ENCODE results near the gene BCO2.

BCO2 gene

DNA sequence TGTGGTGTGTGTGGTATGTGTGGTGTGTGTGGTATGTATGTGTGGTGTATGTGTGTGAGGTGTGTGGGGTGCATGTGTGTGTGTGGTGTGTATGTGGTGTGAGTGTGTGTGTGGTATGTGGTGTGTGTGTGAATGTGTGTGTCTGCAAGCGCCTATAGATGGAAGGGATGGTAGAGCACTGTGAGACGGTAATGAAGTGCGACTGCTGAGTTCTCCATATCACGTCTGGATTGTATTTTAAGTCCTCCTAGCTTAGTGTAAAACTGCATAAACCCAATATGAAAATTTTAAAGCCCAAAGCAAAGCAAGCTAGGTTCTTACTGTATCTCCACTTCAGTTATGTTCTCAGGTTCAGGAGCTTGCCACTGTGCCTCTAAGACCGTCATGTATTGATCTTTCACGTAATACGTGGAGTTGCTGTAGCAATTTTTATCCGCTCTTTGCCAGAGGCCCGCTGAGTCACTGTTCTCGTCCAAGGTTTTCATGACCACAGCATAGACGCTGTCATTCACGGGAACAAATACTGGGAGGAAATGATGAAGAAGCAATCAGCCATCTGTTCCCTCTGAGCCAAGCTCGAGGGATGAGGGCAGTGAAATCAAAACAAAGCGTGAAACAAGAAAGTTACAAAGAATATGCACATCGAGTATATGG, 79.9 kb downstream of the BCO2 start:
- peak; percentile 21 for DNase-seq

- DNase-seq: no peak
These were observed 85.2 kb downstream of the BCO2 start, which contains the start of gene PLET1 for GRCh38 chr11:112260490-112260889. Gene PLET1, minus strand, starts transcription at chr11:112260860. Its CDS starts 271 bp downstream, at chr11:112260589.

DNA sequence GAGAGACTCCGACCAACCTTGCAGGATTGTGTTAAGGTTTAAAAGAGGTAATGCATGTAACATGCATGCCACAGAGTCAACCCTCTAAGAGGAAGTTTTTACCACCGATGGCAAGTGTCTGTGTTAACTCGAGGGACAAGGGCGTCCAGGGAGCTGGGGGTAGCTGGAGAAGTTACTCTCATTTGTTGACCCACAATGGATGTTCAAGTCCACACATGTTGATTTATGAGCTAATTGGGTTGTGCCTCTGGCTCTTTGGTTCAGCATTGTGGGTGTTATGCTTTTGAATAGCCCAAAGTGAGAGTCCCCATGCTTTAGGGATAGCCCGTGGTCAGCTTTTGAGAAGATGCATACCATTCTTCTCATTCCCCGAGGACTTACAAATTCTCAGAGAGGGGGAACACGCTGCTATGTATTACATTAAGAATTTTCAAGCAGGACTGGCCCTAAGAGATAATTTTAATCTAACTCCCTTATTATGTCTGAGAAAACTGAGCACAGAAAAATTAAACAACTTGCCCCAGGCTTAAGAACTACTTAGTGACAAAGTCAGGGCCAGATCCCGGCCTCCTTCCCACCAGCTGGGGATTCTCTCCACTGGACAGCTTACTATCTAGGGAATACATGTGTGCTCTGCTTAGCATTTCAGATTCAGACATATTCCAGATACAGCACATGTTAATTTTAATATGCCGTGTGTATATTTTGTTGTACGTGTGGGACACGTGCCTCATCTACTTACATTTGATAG, 90.5 kb downstream of the BCO2 start:
- no peak for DNase-seq

GRCh38 chr11:112266410-112266778, 91.1 kb downstream of the BCO2 start:
- no peak for DNase-seq

DNA sequence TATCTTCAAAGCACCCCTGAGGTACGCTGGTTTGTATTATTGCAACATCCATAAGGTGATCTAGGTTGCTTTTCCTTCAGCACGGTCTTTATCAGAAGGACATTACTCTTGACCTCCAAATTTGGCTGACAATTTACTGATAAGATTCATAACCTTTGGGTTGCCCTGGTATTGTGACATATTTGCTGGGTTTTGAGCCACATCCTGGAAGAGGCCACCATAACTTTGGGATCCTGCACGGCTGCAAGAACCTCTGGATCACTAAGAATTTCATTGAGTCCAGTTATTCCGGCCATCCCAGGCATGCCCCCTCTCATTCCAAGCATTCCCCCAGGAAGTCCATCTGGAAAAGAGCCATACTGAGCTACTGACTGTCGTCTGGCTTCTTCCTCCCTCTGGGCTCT, 91.9 kb downstream of the BCO2 start:
- DNase-seq: no peak

GRCh38 chr11:112268406-112268805, 93.1 kb downstream of the BCO2 start:
- DNase-seq: no peak

All from right hindlimb (tissue), 1 donor.